ENCODE measurements around the gene TBCD. TPM values are rescaled to one million over a fixed set of nuclear protein-coding genes. Genes with fewer than 3 reads are reported as not detected.

The TBCD gene
- total RNA-seq, 1 experiment from 2014 or later = 129 TPM

DNA sequence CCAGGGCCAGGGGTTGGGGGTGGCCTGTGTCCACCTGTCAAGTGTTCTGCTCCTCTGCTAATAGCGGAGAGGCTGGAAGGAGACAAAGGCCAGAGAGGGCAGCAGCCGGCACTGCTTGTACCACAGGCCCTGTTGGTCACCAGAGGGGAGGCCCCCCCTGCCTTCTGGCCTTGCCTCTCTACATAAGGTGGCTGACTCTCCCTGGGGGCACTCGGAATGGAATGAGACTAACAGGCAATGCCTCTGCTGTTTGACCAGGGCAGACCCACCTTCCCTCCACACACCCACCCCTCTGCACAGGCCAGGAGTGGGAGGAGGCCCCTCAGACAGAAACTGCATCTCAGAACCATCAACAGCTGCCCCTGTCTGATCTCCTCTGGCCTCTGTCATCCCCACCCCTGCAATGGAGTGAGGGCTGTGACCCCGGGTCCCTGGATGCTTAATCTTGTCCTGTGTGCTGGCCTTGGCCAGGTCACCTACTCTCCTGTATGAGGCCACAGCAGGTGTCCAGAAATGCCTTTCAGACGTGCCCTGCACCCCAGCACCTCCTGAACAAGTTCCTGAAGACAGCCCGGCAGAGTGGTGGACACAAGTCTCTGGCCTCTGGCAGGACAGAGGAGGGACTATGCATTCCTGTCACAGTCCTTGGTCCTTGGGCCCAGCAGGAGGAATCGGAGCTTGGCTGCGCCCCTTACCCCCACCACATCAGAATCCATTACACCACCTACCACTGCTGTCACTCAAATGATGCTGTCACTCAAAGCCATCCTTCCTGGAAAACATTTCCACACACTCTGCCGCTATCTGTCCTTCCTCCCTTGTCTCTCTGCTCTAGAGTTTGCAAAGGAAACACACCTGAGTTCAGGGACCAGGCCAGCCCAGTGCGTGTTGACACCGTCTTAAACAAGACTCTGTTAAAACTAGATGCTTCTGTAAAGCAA lies 195.5 kb downstream of the TBCD start:
- H3K18ac ChIP-seq (ENCODE audit: insufficient read length, low read depth, low read length) = no peak overlapping the region
- H2BK12ac ChIP-seq (ENCODE audit: insufficient read length, low read depth, low read length) = no peak overlapping the region
- no peak overlapping the region for H3K4ac ChIP-seq (ENCODE audit: low read depth, low read length)
- no peak overlapping the region for H2AK5ac ChIP-seq (ENCODE audit: insufficient read length, low read length)
- H3K27ac ChIP-seq (ENCODE audit: insufficient read length, low read depth, low read length) = no peak overlapping the region
- H3K23ac ChIP-seq (ENCODE audit: insufficient read length, low read depth, low read length) = no peak overlapping the region
- no peak overlapping the region for H4K5ac ChIP-seq (ENCODE audit: insufficient read length, low read depth, low read length)
- Mint-ChIP-seq H3K27me3 (ENCODE audit: low read depth) (peaks cover 27% of the 10 kb centered on the region), H3K36me3 (ENCODE audit: insufficient read depth in 1 of 3, low read depth in 3 of 3) (peaks cover 90 to 93% (median 92%) of the 10 kb centered on the region in 3 experiments), H3K27ac (no peak overlapping the region), H3K4me1 (no peaks in the 10 kb centered on the region), H3K4me3 (no peak overlapping the region), H3K9me3 (peaks cover 95 to 98% of the 10 kb centered on the region in 2 experiments)
- no peak overlapping the region for H3K9ac ChIP-seq (ENCODE audit: extremely low read depth, insufficient read length, low read length)
- no peak overlapping the region; the same call in 1 of the 2 replicates for H3K14ac ChIP-seq (ENCODE audit: insufficient read depth, low read length)
- H3T11ph ChIP-seq (ENCODE audit: low read length) = no peak overlapping the region
- no peak overlapping the region for H2BK15ac ChIP-seq (ENCODE audit: low read depth, low read length)
- no peak overlapping the region for H3K4me2 ChIP-seq (ENCODE audit: insufficient read depth, insufficient read length, low read length)
- no peaks in the 10 kb centered on the region for H3K23me2 ChIP-seq (ENCODE audit: insufficient read length, low read depth, low read length, poor library complexity, severe bottlenecking)
- H3K27me3 ChIP-seq (ENCODE audit: insufficient read depth, low read length) = no peaks in the 10 kb centered on the region
- H2AFZ ChIP-seq (ENCODE audit: low read length) = no peak overlapping the region
- H4K8ac ChIP-seq (replicated peaks; ENCODE audit: insufficient read length, low read depth, low read length) = no peak overlapping the region
- H2BK20ac ChIP-seq (ENCODE audit: low read depth, low read length, poor library complexity, severe bottlenecking) = no peak overlapping the region
- H2BK5ac ChIP-seq (ENCODE audit: insufficient read length, low read length) = no peak overlapping the region
- WGBS (ENCODE audit: extremely low coverage, insufficient read length, low lambda C conversion rate) = no CpG with 5 or more reads among the region's 11 CpGs
- DNase-seq = no peak
- H3K4me1 ChIP-seq (ENCODE audit: insufficient read depth, low read length) = no peaks in the 10 kb centered on the region
- H2BK120ac ChIP-seq (ENCODE audit: low read depth, low read length, poor library complexity, severe bottlenecking) = no peak overlapping the region
- H3K79me2 ChIP-seq (ENCODE audit: insufficient read depth, low read length) = no peaks in the 10 kb centered on the region
- H3K9me3 ChIP-seq (ENCODE audit: control insufficient read depth, low read depth, low read length) = peaks cover 94% of the 10 kb centered on the region
- H3K79me1 ChIP-seq (ENCODE audit: insufficient read depth, low read depth, low read length, poor library complexity, severe bottlenecking) = no peaks in the 10 kb centered on the region
- no peaks in the 10 kb centered on the region for H4K20me1 ChIP-seq (ENCODE audit: control insufficient read depth, insufficient read depth, insufficient read length)
- no peak overlapping the region for H3K56ac ChIP-seq (ENCODE audit: insufficient read length, low read depth, low read length)
- no peak overlapping the region for H4K91ac ChIP-seq (ENCODE audit: insufficient read length, low read depth, low read length)
- no peak for TF ChIP-seq CTCF (conservative IDR thresholded peaks at IDR 0.05)
